Natural killer cell (primary cell): Measurements from ENCODE around the gene GVQW3. TPM values are rescaled to one million over a fixed set of nuclear protein-coding genes. Genes with fewer than 3 reads are reported as not detected.
"Not testable (repeated sequence)": the region's sequence is repeated elsewhere in the genome, so short reads cannot be mapped to it uniquely, and the experiment has no call there.

Source experiments
- ATAC-seq, 3 donors: fragments of 150-1000 bp in 2 of 3; fragments of 200-7000 bp in 1 of 3; cut with Tn5 transposase; 1 replicate in 1 of 3; 2 replicates in 2 of 3; pipeline ENCODE4 v1.10.0; 2021; ENCODE audit warnings: mild to moderate bottlenecking in 2 of 3, moderate library complexity in 2 of 3
- DNase-seq, 2 donors: peaks; one replicate each; pipeline versions ENCODE4 v3.0.0 to v3.0.0-alpha.2; 2013 to 2021; ENCODE audit warnings: mixed read lengths in 1 of 2
- H3K27ac ChIP-seq: one replicate; pipeline ENCODE4 v1.5.1; 2013; ENCODE audit warnings: mild to moderate bottlenecking, low read length
- H3K27me3 ChIP-seq: one replicate; pipeline ENCODE4 v1.6.1; 2013; ENCODE audit warnings: low read length; ENCODE audit not compliant: control insufficient read depth, insufficient read depth
- H3K36me3 ChIP-seq: one replicate; pipeline ENCODE4 v1.6.1; 2013; ENCODE audit warnings: low read length; ENCODE audit not compliant: control insufficient read depth, insufficient read depth
- H3K4me1 ChIP-seq: one replicate; pipeline ENCODE4 v1.6.1; 2013; ENCODE audit warnings: low read length; ENCODE audit not compliant: control insufficient read depth, insufficient read depth
- H3K4me3 ChIP-seq: one replicate; pipeline ENCODE4 v1.5.1; 2013; ENCODE audit warnings: low read length
- H3K9me3 ChIP-seq: one replicate; pipeline ENCODE4 v1.6.1; 2013; ENCODE audit warnings: low read length; ENCODE audit not compliant: control insufficient read depth, insufficient read depth
- H3K27ac Mint-ChIP-seq, 2 donors: one replicate each; pipeline ENCODE4 v1.8.0; 2022; ENCODE audit warnings: mild to moderate bottlenecking in 2 of 2, mixed read lengths in 2 of 2, moderate library complexity in 1 of 2
- H3K27me3 Mint-ChIP-seq, 2 donors: one replicate each; pipeline ENCODE4 v1.8.0; 2022; ENCODE audit warnings: low read depth in 2 of 2, mixed read lengths in 2 of 2
- H3K36me3 Mint-ChIP-seq: one replicate; pipeline ENCODE4 v1.8.0; 2022; ENCODE audit warnings: mixed read lengths
- H3K4me1 Mint-ChIP-seq, 2 donors: one replicate each; pipeline ENCODE4 v1.8.0; 2022; ENCODE audit warnings: mixed read lengths in 2 of 2
- H3K4me3 Mint-ChIP-seq: one replicate; pipeline ENCODE4 v1.8.0; 2022; ENCODE audit warnings: mild to moderate bottlenecking, moderate library complexity, mixed read lengths
- H3K9me3 Mint-ChIP-seq, 2 donors: one replicate each; pipeline ENCODE4 v1.8.0; 2022; ENCODE audit warnings: mixed read lengths in 2 of 2
- WGBS: methylation state at CpG from one replicate; pipeline ENCODE4 v1.1.7; 2013; ENCODE audit warnings: missing lambda C conversion rate; ENCODE audit not compliant: insufficient coverage; 5-methylcytosine and 5-hydroxymethylcytosine counted together
- intact Hi-C: fragments of 100-400 bp; cut with micrococcal nuclease; formaldehyde crosslinking; loops from one replicate; pipeline ENCODE4 v1.14.2; 2022
- total RNA-seq, 4 donors: library from RNA; stranded (reverse); fragments of 120-200 nt in 1 of 4; gene quantifications; one replicate each; pipeline versions ENCODE4 v1.2.3 to v1.2.4, GENCODE V29; 2013 to 2022
- TF ChIP-seq, protein P1 (sequence below): fragments of 200-600 bp; IDR thresholded peaks from one replicate; pipeline ENCODE4 v1.8.0; 2022; ENCODE audit warnings: antibody characterized with exemption

GVQW3 gene
- total RNA-seq, 3 donors from 2014 or later (not counting 1 experiment from before 2014, with no cell fraction given) = 3.2 to 5.6 (median 4.0) TPM

DNA sequence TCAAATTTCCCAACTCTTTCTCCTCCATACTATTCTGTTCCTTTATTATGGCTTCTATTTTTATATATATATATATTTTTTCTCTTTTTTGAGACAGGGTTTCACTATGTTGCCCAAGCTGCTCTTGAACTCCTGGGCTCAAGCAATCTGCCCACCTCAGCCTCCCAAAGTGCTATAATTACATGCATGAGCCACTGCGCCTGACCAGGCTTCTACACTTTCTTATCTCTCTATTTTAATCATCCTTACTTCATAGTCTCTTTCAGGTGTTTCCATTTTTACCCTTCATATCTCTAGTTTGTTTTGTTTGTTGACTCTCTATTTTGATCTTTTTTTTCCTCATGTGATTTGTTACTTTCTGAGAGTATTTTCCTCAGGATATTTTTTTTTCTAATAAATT is 19.8 kb downstream of the GVQW3 start:
- no peaks in the 10 kb centered on the region for H3K36me3 ChIP-seq
- intact Hi-C loops = no loop called here
- H3K27ac ChIP-seq = no peak overlapping the region
- H3K4me1 ChIP-seq = no peaks in the 10 kb centered on the region
- Mint-ChIP-seq H3K27ac (no peak overlapping the region), H3K27me3 (peaks cover 0 to 5% of the 10 kb centered on the region in 2 donors), H3K4me1 (no peaks in the 10 kb centered on the region), H3K36me3 (no peaks in the 10 kb centered on the region), H3K4me3 (no peak overlapping the region), H3K9me3 (no peaks in the 10 kb centered on the region)
- TF ChIP-seq, protein P1, sequence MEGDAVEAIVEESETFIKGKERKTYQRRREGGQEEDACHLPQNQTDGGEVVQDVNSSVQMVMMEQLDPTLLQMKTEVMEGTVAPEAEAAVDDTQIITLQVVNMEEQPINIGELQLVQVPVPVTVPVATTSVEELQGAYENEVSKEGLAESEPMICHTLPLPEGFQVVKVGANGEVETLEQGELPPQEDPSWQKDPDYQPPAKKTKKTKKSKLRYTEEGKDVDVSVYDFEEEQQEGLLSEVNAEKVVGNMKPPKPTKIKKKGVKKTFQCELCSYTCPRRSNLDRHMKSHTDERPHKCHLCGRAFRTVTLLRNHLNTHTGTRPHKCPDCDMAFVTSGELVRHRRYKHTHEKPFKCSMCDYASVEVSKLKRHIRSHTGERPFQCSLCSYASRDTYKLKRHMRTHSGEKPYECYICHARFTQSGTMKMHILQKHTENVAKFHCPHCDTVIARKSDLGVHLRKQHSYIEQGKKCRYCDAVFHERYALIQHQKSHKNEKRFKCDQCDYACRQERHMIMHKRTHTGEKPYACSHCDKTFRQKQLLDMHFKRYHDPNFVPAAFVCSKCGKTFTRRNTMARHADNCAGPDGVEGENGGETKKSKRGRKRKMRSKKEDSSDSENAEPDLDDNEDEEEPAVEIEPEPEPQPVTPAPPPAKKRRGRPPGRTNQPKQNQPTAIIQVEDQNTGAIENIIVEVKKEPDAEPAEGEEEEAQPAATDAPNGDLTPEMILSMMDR = no peak
- no peak overlapping the region for H3K4me3 ChIP-seq
- ATAC-seq (no peak), DNase-seq (no peak)
- WGBS = 80% methylated on average over 1 of the region's 1 CpG
- H3K27me3 ChIP-seq = no peaks in the 10 kb centered on the region
- no peaks in the 10 kb centered on the region for H3K9me3 ChIP-seq

DNA sequence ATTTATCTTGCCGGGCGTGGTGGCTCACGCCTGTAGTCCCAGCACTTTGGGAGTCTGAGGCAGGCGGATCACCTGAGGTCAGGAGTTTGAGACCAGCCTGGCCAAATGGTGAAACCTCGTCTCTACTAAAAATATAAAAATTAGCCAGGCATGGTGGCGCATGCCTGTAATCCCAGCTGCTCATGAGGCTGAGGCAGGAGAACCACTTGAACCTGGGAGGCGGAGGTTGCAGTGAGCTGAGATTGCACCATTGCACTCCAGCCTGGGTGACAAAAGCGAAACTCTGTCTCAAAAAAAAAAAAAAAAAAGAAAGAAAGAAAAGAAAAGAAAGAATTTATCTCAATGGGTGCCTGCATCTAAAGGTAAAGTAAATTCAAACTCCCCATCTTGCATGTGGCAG is 20.4 kb downstream of the GVQW3 start:
- H3K4me1 Mint-ChIP-seq, H3K4me3 ChIP-seq, H3K4me1 ChIP-seq, H3K9me3 Mint-ChIP-seq, H3K27me3 ChIP-seq, H3K27ac Mint-ChIP-seq, H3K27me3 Mint-ChIP-seq, ATAC-seq, intact Hi-C loops, DNase-seq, H3K36me3 Mint-ChIP-seq, H3K9me3 ChIP-seq, H3K36me3 ChIP-seq, H3K27ac ChIP-seq, H3K4me3 Mint-ChIP-seq: not testable (repeated sequence)
- 94% methylated on average over 7 of the region's 8 CpGs for WGBS

DNA sequence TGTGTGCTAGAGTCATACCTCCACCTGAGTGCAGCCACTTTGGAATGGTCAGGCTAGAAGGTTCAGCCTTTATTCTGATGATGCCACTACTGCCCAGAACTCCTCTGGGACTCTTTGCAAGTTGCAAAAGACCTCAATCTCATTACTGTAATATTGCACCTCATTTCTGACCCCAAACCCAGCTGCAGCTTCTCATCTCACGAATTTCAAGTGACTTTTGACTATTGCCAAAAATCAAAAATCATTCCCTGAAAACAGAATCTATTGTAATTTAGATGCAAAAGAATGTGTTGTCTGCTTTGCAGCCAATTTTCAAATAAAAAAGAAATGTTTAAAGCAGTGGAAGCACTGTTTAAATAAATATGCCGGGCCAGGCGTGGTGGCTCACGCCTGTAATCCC is 25.2 kb downstream of the GVQW3 start:
- 95% methylated on average over 3 of the region's 4 CpGs for WGBS
- ATAC-seq = no peak
- H3K27me3 ChIP-seq = no peaks in the 10 kb centered on the region
- H3K4me1 ChIP-seq = no peaks in the 10 kb centered on the region
- no peak overlapping the region for H3K27ac ChIP-seq
- H3K36me3 Mint-ChIP-seq = no peaks in the 10 kb centered on the region
- DNase-seq = no peak
- intact Hi-C loops = no loop called here
- H3K4me3 Mint-ChIP-seq = no peak overlapping the region
- H3K9me3 ChIP-seq = no peaks in the 10 kb centered on the region
- TF ChIP-seq, protein P1 = no peak
- no peaks in the 10 kb centered on the region for H3K4me1 Mint-ChIP-seq
- H3K4me3 ChIP-seq = no peak overlapping the region
- H3K9me3 Mint-ChIP-seq = no peaks in the 10 kb centered on the region
- H3K27me3 Mint-ChIP-seq = peaks cover 0 to 7% of the 10 kb centered on the region in 2 donors
- no peaks in the 10 kb centered on the region for H3K36me3 ChIP-seq
- no peak overlapping the region for H3K27ac Mint-ChIP-seq

DNA sequence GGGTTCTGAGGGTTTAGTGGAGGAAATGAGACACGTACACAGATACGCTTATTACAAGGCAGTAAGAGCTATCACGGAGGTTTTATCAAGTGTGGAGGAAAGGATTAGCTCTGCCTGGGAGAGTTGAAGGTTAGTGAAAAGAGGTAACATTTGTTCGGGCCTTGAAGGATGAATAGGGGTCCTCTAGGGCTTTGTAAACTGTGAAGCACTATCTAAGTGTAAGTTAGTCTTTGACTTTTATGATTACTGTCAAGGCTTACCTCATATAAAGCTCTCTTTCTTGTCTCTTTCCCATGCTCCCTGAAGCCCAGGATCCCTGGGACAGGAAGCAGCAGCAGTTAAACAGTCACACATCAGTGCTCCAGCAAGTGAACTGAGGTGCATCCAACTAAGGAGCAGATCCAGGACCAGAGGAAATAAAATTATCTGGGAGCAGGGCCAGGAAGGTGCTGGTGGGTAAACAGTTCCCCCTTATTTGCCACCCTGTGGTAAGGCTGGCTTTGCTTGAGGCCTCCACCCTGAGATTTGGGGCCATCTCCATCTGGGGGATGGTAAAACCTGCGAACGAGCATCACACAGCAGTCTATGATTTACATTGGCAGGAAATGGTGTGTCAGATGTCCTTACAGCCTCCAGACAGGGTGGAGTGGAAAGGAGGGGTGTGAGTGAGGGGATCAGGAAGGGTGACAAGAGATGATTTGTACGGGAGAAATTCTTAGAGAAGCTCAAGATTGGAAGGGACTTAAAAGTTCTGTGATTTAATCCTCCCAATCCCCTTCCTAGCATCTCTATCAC is 27.2 kb downstream of the GVQW3 start:
- no peak overlapping the region for H3K4me3 ChIP-seq
- H3K9me3 ChIP-seq = no peaks in the 10 kb centered on the region
- H3K4me1 ChIP-seq = no peaks in the 10 kb centered on the region
- Mint-ChIP-seq H3K36me3 (no peaks in the 10 kb centered on the region), H3K9me3 (no peaks in the 10 kb centered on the region), H3K27ac (no peak overlapping the region), H3K4me3 (no peak overlapping the region), H3K4me1 (no peaks in the 10 kb centered on the region), H3K27me3 (peaks cover 5 to 12% of the 10 kb centered on the region in 2 donors)
- H3K36me3 ChIP-seq = no peaks in the 10 kb centered on the region
- no peaks in the 10 kb centered on the region for H3K27me3 ChIP-seq
- no peak for ATAC-seq
- intact Hi-C loops = no loop called here
- H3K27ac ChIP-seq = no peak overlapping the region
- DNase-seq = no peak
- TF ChIP-seq, protein P1 = no peak
- WGBS = 56% methylated on average over 6 of the region's 7 CpGs
